ENCODE measurements around the gene PLCH2.
"Not testable (repeated sequence)": the region's sequence is repeated elsewhere in the genome, so short reads cannot be mapped to it uniquely, and the experiment has no call there.

DNA sequence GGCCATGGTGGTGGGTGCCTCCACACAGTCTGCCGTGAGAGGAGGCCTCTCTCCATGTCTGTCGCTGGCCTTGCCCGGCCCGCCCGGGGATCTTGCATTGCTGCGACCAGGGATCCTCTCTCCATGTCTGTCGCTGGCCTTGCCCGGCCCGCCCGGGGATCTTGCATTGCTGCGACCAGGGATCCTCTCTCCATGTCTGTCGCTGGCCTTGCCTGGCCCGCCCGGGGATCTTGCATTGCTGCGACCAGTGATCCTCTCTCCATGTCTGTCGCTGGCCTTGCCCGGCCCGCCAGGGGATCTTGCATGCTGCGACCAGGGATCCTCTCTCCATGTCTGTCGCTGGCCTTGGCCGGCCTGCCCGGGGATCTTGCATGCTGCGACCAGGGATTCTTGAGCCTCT lies 35.7 kb upstream of the PLCH2 start:
- TF ChIP-seq, protein P1, sequence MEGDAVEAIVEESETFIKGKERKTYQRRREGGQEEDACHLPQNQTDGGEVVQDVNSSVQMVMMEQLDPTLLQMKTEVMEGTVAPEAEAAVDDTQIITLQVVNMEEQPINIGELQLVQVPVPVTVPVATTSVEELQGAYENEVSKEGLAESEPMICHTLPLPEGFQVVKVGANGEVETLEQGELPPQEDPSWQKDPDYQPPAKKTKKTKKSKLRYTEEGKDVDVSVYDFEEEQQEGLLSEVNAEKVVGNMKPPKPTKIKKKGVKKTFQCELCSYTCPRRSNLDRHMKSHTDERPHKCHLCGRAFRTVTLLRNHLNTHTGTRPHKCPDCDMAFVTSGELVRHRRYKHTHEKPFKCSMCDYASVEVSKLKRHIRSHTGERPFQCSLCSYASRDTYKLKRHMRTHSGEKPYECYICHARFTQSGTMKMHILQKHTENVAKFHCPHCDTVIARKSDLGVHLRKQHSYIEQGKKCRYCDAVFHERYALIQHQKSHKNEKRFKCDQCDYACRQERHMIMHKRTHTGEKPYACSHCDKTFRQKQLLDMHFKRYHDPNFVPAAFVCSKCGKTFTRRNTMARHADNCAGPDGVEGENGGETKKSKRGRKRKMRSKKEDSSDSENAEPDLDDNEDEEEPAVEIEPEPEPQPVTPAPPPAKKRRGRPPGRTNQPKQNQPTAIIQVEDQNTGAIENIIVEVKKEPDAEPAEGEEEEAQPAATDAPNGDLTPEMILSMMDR (conservative IDR thresholded peaks at IDR 0.05; ENCODE audit: low read depth, low read length) = not testable (repeated sequence)
- not testable (repeated sequence) for TF ChIP-seq EZH2 (IDR thresholded peaks at IDR 0.05; ENCODE audit: borderline replicate concordance, low read depth, low read length, poor library complexity, severe bottlenecking)

Measured in A673 (cell line).